ENCODE data around the gene DCP1B.

DNA sequence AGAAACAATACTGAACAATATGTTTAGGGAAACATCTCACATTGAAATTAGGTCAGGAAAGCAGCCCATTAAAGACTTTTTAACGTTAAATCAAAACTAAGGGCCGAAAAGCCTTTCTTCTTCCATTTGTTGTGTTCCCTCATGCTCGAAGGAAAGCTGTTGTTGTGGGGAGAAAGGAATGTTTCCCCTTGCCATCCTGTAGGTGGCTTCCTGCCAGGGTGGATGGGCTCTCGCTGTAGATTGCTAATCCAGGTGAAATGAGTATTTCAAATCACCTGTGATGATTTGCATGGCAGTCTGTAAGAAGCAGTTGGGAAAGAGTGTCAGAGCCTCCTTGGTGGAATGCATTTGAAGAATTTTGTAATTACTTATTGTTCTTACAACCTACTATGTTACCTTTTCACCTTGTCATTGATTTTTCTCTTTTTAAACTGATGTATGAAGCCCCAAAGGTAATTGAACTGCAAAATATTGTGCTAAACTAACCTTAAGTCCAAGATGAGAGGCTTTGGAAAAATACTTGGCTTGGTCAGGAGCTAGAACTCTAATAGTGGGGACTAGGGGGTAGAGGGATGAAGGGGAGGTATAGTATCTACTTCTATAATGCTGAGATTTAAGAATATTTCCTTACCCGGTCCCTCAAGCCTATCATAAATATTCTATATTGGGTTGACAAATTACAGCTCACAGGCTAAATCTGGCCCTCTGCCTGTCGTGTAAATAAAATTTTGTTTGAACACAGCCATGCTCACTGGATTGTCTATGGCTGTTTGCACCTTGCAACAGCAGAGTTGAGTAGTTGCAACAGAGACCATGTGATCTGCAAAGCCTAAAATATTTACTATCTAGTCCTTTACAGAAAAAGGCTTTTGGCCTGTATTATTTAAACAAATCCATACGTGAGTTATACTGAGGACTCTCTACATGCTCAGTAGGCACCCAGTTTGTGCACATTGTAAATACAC is 7.7 kb upstream of the DCP1B start:
- TF ChIP-seq PHF8 (IDR thresholded peaks at IDR 0.05; ENCODE audit: borderline replicate concordance, low read depth), result no peak
- no peak for TF ChIP-seq POLR2A (IDR thresholded peaks at IDR 0.05; ENCODE audit: low read length)
- no peak for TF ChIP-seq HOXB5 (CRISPR knock-in tag; IDR thresholded peaks at IDR 0.05)
- TF ChIP-seq, protein P1, sequence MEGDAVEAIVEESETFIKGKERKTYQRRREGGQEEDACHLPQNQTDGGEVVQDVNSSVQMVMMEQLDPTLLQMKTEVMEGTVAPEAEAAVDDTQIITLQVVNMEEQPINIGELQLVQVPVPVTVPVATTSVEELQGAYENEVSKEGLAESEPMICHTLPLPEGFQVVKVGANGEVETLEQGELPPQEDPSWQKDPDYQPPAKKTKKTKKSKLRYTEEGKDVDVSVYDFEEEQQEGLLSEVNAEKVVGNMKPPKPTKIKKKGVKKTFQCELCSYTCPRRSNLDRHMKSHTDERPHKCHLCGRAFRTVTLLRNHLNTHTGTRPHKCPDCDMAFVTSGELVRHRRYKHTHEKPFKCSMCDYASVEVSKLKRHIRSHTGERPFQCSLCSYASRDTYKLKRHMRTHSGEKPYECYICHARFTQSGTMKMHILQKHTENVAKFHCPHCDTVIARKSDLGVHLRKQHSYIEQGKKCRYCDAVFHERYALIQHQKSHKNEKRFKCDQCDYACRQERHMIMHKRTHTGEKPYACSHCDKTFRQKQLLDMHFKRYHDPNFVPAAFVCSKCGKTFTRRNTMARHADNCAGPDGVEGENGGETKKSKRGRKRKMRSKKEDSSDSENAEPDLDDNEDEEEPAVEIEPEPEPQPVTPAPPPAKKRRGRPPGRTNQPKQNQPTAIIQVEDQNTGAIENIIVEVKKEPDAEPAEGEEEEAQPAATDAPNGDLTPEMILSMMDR (IDR thresholded peaks at IDR 0.05), result no peak
- no peak for TF ChIP-seq TP53 (CRISPR knock-in tag; IDR thresholded peaks at IDR 0.05)
- TF ChIP-seq KDM1A (IDR thresholded peaks at IDR 0.05; ENCODE audit: low read depth), result no peak
- TF ChIP-seq HOXA7 (CRISPR knock-in tag; IDR thresholded peaks at IDR 0.05), result no peak
- TF ChIP-seq, protein P2, sequence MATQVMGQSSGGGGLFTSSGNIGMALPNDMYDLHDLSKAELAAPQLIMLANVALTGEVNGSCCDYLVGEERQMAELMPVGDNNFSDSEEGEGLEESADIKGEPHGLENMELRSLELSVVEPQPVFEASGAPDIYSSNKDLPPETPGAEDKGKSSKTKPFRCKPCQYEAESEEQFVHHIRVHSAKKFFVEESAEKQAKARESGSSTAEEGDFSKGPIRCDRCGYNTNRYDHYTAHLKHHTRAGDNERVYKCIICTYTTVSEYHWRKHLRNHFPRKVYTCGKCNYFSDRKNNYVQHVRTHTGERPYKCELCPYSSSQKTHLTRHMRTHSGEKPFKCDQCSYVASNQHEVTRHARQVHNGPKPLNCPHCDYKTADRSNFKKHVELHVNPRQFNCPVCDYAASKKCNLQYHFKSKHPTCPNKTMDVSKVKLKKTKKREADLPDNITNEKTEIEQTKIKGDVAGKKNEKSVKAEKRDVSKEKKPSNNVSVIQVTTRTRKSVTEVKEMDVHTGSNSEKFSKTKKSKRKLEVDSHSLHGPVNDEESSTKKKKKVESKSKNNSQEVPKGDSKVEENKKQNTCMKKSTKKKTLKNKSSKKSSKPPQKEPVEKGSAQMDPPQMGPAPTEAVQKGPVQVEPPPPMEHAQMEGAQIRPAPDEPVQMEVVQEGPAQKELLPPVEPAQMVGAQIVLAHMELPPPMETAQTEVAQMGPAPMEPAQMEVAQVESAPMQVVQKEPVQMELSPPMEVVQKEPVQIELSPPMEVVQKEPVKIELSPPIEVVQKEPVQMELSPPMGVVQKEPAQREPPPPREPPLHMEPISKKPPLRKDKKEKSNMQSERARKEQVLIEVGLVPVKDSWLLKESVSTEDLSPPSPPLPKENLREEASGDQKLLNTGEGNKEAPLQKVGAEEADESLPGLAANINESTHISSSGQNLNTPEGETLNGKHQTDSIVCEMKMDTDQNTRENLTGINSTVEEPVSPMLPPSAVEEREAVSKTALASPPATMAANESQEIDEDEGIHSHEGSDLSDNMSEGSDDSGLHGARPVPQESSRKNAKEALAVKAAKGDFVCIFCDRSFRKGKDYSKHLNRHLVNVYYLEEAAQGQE (IDR thresholded peaks at IDR 0.05), result no peak
